Activated CD4-positive, alpha-beta T cell treated with anti-CD3 and anti-CD28 coated beads, Interleukin-10, Interleukin-2, amounts not matched to agents 100 ng/mL and 50 ng/mL, durations not matched to agents 16 hours and 8 hours (primary cell): ENCODE data around the gene KRTAP19-8.

Experiments used
- DNase-seq: peaks from one replicate; pipeline ENCODE4 v3.0.0-alpha.2; 2020

The KRTAP19-8 gene

DNA sequence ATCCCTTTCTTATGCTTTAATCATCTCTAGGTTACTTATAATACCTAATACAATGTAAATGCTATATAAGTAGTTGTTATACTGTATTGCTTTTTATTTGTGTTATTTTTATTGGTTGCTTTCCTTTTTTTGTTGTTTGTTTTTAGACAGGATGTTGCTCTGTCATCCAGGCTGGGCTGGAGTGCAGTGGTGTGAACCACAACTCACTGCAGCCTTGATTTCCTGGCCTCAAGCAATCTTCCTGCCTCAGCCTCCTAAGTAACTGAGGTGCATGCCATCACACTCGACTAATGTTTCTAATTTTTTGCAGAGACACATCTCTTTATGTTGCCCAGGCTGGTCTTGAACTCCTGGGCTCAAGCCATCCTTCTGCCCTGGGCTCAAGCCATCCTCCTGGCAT, 26.9 kb downstream of the KRTAP19-8 start:
- peak; percentile 24 for DNase-seq

DNA sequence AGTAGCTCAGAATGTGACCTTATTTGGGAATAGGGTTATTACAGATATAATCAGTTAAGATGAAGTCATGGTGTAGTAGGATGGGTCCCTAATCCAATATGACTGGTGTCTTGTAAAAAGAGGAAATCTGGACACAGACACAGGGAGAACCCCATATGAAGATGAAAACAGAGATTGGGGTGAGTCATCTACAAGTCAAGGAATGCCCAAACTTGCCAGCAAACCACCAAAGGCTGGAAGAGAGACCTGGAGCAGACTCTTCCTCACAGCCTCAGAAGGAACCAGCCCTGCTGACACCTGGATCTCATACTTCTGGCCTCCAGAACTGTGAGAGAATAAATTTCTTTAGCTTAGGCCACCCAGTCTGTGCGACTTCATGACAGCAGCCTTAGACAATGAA, 29.9 kb downstream of the KRTAP19-8 start:
- DNase-seq: no peak

DNA sequence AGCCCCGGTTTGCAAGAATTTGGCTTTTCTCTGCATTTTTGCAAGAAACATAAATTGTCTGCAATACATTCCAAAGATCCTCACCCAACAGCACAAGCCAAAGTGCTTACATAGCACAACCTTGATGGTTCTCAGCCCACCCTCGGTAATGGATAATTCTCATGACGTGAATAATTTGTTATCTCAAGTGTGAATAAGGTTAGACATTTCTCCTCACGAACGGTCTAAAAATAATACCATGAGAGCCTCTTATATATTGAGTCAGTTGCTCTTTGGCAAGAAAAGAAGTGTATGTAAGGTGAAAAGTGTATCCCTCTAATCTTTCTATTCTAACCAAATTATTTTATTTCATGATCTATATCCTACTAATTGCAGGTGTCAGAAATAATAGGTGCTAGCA, 33.3 kb downstream of the KRTAP19-8 start:
- no peak for DNase-seq

DNA sequence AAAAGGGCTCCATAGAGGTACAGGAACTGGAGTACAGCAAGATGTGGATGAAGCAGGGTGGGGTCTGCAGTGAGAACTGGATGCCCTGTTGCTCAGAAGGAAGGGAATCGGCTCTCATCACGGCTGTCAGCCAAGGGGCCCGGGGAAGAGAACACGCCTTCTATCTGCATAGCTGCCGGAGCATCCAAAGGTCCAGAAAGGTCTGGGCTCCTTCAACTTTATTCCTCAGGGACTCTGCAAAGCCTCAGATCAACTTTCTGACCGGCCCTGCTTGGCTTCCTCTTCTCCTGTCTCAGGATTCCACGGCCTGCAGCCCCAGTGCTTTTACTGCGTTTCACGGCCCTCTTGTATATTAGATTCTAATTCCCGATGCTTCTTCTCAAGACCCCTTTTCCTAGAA, 34.8 kb downstream of the KRTAP19-8 start:
- no peak for DNase-seq

DNA sequence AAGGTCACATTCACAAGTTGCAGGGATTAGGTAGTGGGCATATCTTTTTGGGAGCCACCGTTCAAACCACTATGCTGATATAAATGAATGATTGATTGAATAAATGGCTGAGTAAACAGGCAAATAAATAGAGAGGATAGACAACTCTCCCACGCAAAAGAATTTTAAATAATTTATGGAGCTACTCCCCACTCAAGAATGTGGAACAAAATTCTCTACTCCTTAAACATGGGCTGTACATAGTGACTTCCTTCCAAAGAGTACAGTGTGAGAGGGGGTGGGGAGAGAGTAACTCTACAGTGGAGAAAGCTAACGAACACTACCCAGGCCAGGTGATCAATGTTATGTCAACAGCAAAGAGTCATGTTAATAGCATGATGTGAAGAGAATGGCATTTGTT, 40.7 kb downstream of the KRTAP19-8 start:
- DNase-seq: no peak

DNA sequence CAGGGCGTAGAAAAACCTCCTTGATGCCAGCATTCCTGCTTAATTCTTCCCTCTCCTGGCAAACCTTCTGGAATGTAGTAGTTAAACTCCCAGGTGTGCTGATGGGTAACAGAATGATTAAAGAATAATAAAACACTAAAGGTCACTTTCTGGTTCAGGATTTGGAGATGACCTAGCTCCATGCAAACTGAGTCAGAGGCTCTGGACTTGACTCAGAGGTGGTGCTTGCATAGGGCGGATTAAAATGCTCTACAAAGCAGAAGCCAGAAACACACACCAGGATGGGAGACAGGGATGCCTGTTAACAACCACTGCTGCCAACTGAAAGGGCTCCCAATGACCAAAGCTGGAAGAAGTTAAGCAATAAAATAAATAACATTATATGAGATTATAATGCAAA, 41.5 kb downstream of the KRTAP19-8 start:
- no peak for DNase-seq

DNA sequence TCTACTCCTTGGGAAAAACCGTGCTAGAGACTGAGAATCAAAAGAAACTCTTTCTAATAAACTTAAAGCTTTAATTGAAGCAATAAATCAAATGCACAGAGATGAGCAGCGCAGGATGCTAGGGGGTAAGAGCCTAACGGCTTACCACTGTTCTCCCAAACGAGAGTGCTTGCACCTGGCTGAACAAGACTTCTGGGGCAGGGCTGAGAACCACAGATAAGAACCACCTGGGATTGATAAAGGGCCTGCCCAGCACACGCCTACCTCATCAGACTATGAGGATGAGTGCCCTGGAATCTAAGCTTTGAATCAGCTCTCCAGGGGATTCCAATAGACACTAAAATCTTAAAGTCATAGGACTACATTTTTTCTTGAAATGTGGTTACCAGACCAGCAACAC, 43.3 kb downstream of the KRTAP19-8 start:
- no peak for DNase-seq

DNA sequence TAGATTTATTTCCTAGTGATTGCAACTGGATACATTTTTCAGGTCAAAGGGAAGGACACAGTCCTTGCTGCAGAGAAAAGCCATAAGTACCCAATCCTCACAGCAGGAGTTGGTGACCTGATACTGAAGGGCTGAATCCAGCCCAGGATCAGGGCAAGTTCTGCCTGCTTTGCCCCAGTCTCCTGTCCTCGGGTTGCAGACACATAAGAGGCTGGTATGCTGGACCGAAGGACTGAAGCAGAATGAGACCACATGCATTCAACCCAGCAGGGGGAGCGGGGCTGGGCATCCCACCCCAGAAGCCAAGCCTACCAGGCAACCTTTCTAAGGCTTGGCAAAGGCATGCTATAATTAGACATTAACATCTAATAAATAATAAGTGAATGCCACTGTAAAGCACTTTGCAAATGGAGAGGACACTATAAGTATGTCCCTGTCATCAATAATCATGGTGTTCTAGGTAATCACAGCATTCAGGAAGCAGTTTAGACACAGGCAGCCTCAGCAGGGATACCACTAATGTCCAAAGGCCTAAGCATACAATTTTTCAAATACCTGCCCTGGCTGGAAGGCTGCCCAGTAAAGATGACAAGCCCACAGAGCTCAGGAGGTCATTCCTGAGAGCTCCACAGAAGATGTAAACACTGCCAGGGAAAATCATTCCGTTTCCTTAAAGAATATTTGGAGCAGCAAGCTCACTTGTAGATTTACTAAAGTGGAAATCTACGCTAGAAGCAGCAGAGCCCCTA, 47.6 kb downstream of the KRTAP19-8 start:
- DNase-seq: no peak

DNA sequence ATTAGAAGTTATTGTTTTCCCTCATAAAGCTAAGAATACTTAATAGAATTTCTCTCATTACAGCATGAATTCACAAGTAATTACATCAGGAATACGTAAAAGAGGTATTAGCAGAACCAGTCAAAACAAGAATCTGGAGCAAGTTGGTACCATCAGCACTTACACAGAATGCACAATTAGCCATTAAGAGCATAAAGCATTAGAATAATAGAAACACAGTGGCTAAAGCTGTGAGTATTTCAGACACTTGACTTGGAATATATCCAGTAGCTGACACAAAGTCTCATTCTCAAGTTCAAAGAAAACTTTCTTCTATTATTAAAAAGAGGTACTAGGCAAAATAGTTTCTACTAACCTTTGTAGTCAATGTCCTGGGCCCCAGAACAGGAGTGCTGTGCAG, 49.6 kb downstream of the KRTAP19-8 start:
- DNase-seq: no peak
